Esophagus (tissue), 2 donors: ENCODE data around the gene INSYN2B. TPM values are rescaled to one million over a fixed set of nuclear protein-coding genes. Genes with fewer than 3 reads are reported as not detected.
"Not testable (repeated sequence)": the region's sequence is repeated elsewhere in the genome, so short reads cannot be mapped to it uniquely, and the experiment has no call there.

ENCODE experiments used
- H3K27ac ChIP-seq, 2 donors: one replicate each; pipeline ENCODE4 v1.5.1; 2013; ENCODE audit warnings: low read depth in 2 of 2, mild to moderate bottlenecking in 2 of 2, inconsistent platforms in 1 of 2, low read length in 1 of 2, moderate library complexity in 1 of 2
- H3K27me3 ChIP-seq, 2 donors: one replicate each; pipeline ENCODE4 v1.6.1; 2013; ENCODE audit warnings: low read length in 2 of 2, control low read depth in 1 of 2, mild to moderate bottlenecking in 1 of 2; ENCODE audit not compliant: insufficient read depth in 2 of 2, control insufficient read depth in 1 of 2
- H3K36me3 ChIP-seq, 2 donors: one replicate each; pipeline ENCODE4 v1.6.1; 2013; ENCODE audit warnings: low read length in 1 of 2; ENCODE audit not compliant: control insufficient read depth in 2 of 2, insufficient read depth in 2 of 2
- H3K4me1 ChIP-seq, 2 donors: one replicate each; pipeline ENCODE4 v1.6.1; 2013; ENCODE audit warnings: low read length in 1 of 2; ENCODE audit not compliant: control insufficient read depth in 2 of 2, insufficient read depth in 2 of 2
- H3K4me3 ChIP-seq, 2 donors: one replicate each; pipeline ENCODE4 v1.5.1; 2013; ENCODE audit warnings: low read length in 2 of 2, mild to moderate bottlenecking in 2 of 2, low read depth in 1 of 2, moderate library complexity in 1 of 2
- H3K9me3 ChIP-seq, 2 donors: one replicate each; pipeline ENCODE4 v1.6.1; 2013; ENCODE audit warnings: mild to moderate bottlenecking in 2 of 2, low read depth in 1 of 2, low read length in 1 of 2, moderate library complexity in 1 of 2; ENCODE audit not compliant: control insufficient read depth in 2 of 2, insufficient read depth in 1 of 2
- WGBS, 2 donors: extraction: QIAGEN DNeasy Blood & Tissue Kit; methylation state at CpG; one replicate each; pipeline ENCODE4 v1.1.7; 2013; 5-methylcytosine and 5-hydroxymethylcytosine counted together
- polyA plus RNA-seq, 2 donors: library from polyadenylated mRNA; stranded (reverse); fragments of 200-250 nt; gene quantifications; one replicate each; pipeline ENCODE4 v1.2.3, GENCODE V29; 2013
- donor health status: healthy with polysubstance abuse.
- donor health status: Bipolar disorder and iron deficiency.

Gene INSYN2B
- polyA plus RNA-seq, 2 donors, result 0.01 TPM; not detected in 1

DNA sequence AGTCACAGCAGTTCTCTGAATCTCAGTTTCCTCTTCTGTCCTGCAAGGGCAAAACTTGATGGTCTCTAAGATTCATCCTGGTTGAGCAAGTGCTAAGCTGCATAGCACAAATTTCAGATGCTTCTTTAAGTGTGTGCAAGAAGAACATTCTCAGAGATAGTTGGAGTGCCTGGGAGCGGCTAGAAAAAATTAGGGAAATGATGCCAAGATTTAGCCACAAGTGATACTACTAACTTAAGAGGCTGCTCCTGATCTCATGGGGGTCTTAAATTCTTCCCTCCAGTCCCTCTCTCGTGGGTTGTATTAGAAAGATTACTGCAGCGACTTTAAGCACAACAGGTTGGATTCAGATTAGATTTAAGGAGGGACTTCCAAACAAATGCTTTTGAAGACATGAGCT is 24.2 kb downstream of the INSYN2B start:
- Histone ChIP-seq H3K27ac (no peak overlapping the region), H3K27me3 (no peaks in the 10 kb centered on the region), H3K4me3 (no peak overlapping the region), H3K9me3 (no peaks in the 10 kb centered on the region), H3K36me3 (no peaks in the 10 kb centered on the region), H3K4me1 (no peaks in the 10 kb centered on the region)
- WGBS, 2 donors, result 75 to 83% methylated on average over 3 of the region's 3 CpGs

DNA sequence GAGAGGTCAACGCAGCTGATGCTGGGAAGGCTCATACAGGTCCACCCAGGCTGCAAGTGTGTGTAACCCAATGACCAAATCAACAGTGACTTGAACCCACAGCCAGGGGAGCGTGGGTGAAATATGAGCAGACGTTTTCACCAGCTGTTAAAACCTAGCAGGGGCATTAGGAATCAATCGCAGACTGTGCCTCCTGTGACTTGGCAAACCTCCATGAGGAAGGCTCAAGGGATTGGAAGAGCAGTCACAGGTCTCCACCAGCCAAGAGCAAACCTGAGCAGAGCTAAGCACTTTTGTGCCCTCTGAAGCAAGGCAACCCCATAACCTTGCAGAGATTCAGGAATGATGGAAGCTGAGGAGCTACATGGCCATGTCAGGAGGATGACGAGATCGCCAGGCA is 25.5 kb downstream of the INSYN2B start:
- Histone ChIP-seq H3K27ac (no peak overlapping the region), H3K4me3 (no peak overlapping the region), H3K4me1 (no peaks in the 10 kb centered on the region), H3K9me3 (no peaks in the 10 kb centered on the region), H3K27me3 (no peaks in the 10 kb centered on the region), H3K36me3 (no peaks in the 10 kb centered on the region)
- 83 to 86% methylated on average over 6 of the region's 6 CpGs for WGBS, 2 donors

DNA sequence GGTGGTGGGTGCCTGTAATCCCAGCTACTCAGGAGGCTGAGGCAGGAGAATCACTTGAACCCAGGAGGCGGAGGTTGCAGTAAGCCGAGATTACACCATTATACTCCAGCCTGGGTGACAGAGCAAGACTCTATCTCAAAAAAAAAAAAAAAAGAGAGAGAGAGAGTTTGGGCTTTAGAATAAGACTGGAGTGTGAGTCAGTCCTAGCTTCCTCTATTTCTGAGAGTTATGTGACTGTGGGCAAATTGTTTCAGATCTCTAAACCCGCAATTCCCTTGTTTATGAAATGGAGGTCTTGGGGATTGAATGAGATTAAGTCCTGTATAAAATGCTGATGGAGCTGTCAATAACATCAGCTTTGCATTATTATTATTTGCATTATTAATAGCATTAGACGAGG is 27.1 kb downstream of the INSYN2B start:
- not testable (repeated sequence) for H3K4me1 ChIP-seq, H3K9me3 ChIP-seq, H3K27ac ChIP-seq, H3K36me3 ChIP-seq, H3K4me3 ChIP-seq, H3K27me3 ChIP-seq
- 69 to 80% methylated on average over 4 of the region's 4 CpGs for WGBS, 2 donors

DNA sequence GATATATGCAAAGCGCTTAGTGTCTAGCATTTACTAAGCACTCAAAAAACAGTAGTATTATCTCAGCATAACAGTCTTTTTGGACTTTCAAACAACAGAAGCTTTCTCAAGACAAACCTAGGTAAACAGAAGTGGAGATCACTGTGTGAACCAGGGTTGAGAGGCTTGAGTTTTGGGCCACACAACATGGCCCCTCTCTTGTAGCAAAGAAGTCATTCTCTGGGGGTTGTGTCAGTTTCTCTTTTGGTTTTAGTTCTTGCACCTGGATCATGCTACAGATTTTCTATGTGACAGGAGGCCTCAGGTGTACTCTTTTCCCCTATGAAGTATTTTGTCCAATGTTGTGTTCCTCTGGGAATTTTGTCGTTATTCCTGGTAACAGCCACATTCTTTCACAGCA is 30.0 kb downstream of the INSYN2B start:
- Histone ChIP-seq H3K27ac (no peak overlapping the region), H3K4me1 (peaks cover 0 to 6% of the 10 kb centered on the region in 2 donors), H3K36me3 (no peaks in the 10 kb centered on the region), H3K9me3 (no peaks in the 10 kb centered on the region), H3K4me3 (no peak overlapping the region), H3K27me3 (no peaks in the 10 kb centered on the region)
- 88 to 93% methylated on average over 2 of the region's 2 CpGs for WGBS, 2 donors

DNA sequence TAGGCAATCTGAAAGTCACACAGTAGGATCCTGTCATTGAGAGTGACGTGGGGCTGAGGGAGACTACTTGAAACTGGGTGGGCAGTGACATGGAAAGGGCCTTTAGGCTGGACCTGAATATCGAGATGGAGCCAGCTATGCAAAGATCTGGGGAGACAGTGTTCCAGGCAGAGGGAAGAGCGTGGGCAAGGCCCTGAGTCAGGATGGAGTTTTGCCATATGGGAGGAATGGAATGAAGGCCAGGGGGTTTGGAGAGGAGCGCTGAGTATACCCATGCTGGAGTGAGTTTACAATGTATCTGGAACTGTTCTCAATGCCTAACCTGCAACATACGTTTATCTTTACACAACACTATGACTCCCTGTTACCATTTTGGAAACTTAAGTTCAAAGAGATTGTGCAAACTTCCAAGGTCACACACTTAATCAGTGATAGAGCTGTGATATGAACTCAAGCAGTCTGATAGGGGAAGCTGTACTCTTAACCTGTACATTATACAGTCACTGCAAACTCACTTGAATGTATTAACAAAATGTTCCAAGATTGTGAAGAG is 33.5 kb downstream of the INSYN2B start:
- Histone ChIP-seq H3K27me3 (no peaks in the 10 kb centered on the region), H3K4me1 (peaks cover 0 to 15% of the 10 kb centered on the region in 2 donors), H3K9me3 (no peaks in the 10 kb centered on the region), H3K27ac (no peak overlapping the region), H3K36me3 (no peaks in the 10 kb centered on the region), H3K4me3 (no peak overlapping the region)
- 89 to 90% methylated on average over 5 of the region's 5 CpGs for WGBS, 2 donors

DNA sequence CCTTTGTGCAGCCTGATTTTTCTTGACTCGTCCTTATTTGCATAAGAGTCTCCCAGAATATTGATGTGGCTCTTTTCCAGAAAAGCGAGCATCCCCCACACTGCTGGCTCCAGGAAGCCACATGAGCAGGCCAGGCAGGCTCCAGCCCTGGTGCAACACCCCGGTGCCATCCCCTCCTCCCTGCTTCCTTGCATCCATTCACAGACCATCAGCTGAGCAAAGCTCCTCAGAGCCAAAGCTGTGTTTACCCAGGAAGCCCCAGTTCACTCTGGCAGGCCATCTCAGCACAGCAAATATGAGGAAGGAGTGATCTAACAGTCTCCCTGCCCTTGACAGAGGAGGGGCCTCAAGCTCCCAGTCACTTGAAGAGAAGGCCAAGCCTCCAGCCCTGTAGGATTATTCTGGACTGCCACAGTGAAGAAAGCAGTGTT is 34.4 kb downstream of the INSYN2B start:
- H3K27ac ChIP-seq, result peak overlapping the region in 1 of 2 donors; percentile 27

DNA sequence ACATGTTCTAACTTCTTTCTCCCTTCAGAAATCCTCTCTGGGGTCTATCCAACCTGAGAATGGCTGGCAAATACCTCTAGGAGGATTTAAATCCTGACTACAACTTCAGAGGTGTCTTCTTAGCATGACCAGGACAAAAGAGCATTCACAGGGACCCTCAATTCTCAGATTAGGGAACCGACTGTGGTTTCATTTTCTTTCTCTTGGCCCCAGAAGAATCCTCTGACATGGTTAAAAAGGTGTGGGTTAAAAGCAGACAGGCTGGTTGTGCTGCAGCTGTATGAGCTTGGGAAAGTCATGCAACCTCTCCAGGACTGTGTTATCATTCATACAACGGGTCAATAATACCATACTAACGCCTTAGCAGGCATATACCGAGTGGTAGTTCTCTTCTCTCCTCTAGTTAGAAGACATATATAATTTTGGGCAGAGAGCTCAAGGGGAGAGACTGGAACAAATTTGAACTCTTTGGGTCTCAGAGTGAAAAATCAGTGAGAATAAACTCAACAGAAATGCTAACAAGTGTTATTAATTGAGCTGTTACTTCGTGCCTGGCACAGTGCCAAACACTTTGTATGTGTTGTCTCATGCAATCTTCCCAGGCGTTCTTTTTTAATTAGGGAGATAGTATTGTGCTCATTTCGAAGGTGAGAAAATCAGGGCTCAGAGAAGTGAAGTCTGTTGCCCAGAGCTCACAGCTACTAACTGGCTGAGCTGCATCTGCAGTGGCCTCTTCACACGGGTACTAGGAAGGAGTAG is 35.2 kb downstream of the INSYN2B start:
- 52 to 53% methylated on average over 8 of the region's 8 CpGs for WGBS, 2 donors
- Histone ChIP-seq H3K9me3 (no peaks in the 10 kb centered on the region), H3K36me3 (no peaks in the 10 kb centered on the region), H3K4me1 (peaks cover 0 to 15% of the 10 kb centered on the region in 2 donors), H3K27ac (no peak overlapping the region), H3K27me3 (no peaks in the 10 kb centered on the region), H3K4me3 (no peak overlapping the region)

More for the DNA sequence above, 34.4 kb downstream of the INSYN2B start:
- WGBS, 2 donors, result 16 to 21% methylated on average over 3 of the region's 3 CpGs
- H3K4me1 ChIP-seq, result peaks cover 0 to 15% of the 10 kb centered on the region in 2 donors
- no peaks in the 10 kb centered on the region for H3K36me3 ChIP-seq
- no peak overlapping the region for H3K4me3 ChIP-seq
- H3K27me3 ChIP-seq, result no peaks in the 10 kb centered on the region
- no peaks in the 10 kb centered on the region for H3K9me3 ChIP-seq

DNA sequence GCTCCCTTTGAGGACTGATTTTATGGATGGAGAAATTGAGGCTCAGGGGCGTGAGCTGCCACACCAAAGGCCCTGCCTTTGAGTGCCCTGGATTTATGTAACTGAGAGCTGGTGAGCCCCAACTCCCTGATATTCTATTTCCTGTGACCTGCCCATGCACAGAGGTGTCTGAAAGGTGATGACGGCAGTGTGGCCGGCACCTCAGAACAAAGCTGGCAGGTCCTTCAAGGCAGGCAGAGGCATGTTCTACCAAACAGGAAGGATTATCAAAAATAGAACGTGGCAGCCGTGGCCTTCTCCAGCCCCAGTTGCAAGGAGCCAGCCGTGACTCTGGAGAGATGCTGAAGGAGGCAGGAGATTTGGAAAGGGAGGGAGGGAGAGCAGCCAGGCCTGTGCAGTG is 36.2 kb downstream of the INSYN2B start:
- Histone ChIP-seq H3K27me3 (no peaks in the 10 kb centered on the region), H3K9me3 (no peaks in the 10 kb centered on the region), H3K4me1 (peaks cover 0 to 15% of the 10 kb centered on the region in 2 donors), H3K36me3 (no peaks in the 10 kb centered on the region), H3K4me3 (no peak overlapping the region), H3K27ac (no peak overlapping the region)
- 51 to 68% methylated on average over 6 of the region's 6 CpGs for WGBS, 2 donors

DNA sequence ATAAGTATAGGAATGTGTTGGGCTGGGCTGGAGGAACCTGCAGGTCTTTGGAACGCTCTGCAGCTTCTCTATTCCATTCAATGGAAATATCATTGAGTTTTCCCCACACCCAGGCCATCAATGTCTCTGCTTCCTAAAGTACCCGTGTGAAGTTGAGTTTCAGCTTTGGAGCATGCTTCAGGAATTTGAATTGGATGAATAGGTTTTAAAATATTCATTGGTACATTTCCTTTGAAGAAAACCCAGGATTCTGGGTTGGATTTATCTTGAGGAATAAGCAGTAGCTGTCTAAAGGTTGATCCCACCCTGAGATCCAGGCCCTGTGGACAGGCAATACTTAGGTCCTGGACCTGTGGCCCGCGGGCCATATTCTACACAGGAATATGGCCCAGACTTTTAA is 37.3 kb downstream of the INSYN2B start:
- Histone ChIP-seq H3K9me3 (no peaks in the 10 kb centered on the region), H3K27me3 (no peaks in the 10 kb centered on the region), H3K4me3 (no peak overlapping the region), H3K27ac (no peak overlapping the region), H3K4me1 (peaks cover 0 to 15% of the 10 kb centered on the region in 2 donors), H3K36me3 (no peaks in the 10 kb centered on the region)
- 86 to 91% methylated on average over 4 of the region's 4 CpGs for WGBS, 2 donors

DNA sequence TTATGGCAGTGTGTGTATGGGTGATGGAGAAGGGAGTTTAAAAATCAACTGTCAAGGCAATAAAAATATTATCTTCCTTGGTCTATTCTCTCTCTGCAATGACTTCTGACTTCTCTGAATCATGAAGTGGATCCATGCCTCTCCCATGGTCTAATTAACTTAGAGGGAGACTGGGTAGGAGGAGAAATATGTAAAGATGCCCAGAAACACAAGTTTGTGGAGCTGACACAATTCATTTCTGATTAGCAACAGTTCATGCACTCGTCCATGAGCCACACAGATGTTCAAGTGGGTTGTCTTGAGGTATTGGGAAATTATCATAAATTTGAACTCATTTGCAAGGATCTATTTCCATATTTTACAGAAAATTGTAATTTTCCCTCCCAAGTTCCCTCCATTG is 38.1 kb downstream of the INSYN2B start:
- H3K27me3 ChIP-seq, result no peaks in the 10 kb centered on the region
- 74 to 76% methylated on average over 1 of the region's 1 CpG for WGBS, 2 donors
- H3K27ac ChIP-seq, result no peak overlapping the region

More for the DNA sequence above, 38.1 kb downstream of the INSYN2B start:
- Histone ChIP-seq H3K9me3 (no peaks in the 10 kb centered on the region), H3K4me1 (peaks cover 0 to 15% of the 10 kb centered on the region in 2 donors), H3K36me3 (no peaks in the 10 kb centered on the region), H3K4me3 (no peak overlapping the region)
